Nephron progenitor cell (in vitro differentiated cells): ENCODE measurements around the gene SMPD3.

Experiments
- DNase-seq: peaks from one replicate; pipeline ENCODE4 v3.0.0; 2021
- H3K27ac Mint-ChIP-seq: 2 replicates; pipeline ENCODE4 v1.8.0; 2021; ENCODE audit warnings: mild to moderate bottlenecking, moderate library complexity, mixed read lengths
- H3K27me3 Mint-ChIP-seq: 2 replicates; pipeline ENCODE4 v1.8.0; 2021; ENCODE audit warnings: mild to moderate bottlenecking, low read depth, mixed read lengths; ENCODE audit not compliant: poor library complexity
- H3K36me3 Mint-ChIP-seq: 2 replicates; pipeline ENCODE4 v1.8.0; 2021; ENCODE audit warnings: low read depth, mixed read lengths
- H3K4me1 Mint-ChIP-seq: 2 replicates; pipeline ENCODE4 v1.8.0; 2021; ENCODE audit warnings: mixed read lengths
- H3K4me3 Mint-ChIP-seq: 2 replicates; pipeline ENCODE4 v1.8.0; 2021; ENCODE audit warnings: mild to moderate bottlenecking, moderate library complexity, mixed read lengths
- H3K9me3 Mint-ChIP-seq: 2 replicates; pipeline ENCODE4 v1.8.0; 2021; ENCODE audit warnings: mild to moderate bottlenecking, moderate library complexity, mixed read lengths
- CTCF ChIP-seq: fragments of 200-600 bp; sonication (generic); IDR thresholded peaks from 2 replicates; pipeline ENCODE4 v1.5.0; 2021; ENCODE audit warnings: antibody characterized with exemption

The SMPD3 gene

GRCh38 chr16:68475071-68475470 lies 26.8 kb upstream of the SMPD3 start:
- TF ChIP-seq CTCF: no peak

GRCh38 chr16:68473358-68474070 lies 25.2 kb upstream of the SMPD3 start:
- H3K27ac Mint-ChIP-seq: no peak overlapping the region
- no peak for DNase-seq
- no peak overlapping the region for H3K4me3 Mint-ChIP-seq
- peaks cover 9% of the 10 kb centered on the region for H3K9me3 Mint-ChIP-seq
- H3K36me3 Mint-ChIP-seq: no peaks in the 10 kb centered on the region
- H3K27me3 Mint-ChIP-seq: peaks cover 6% of the 10 kb centered on the region
- H3K4me1 Mint-ChIP-seq: peaks cover 16% of the 10 kb centered on the region
- no peak for TF ChIP-seq CTCF

More at GRCh38 chr16:68475071-68475470, 26.8 kb upstream of the SMPD3 start:
- H3K4me3 Mint-ChIP-seq: no peak overlapping the region
- H3K4me1 Mint-ChIP-seq: peaks cover 17% of the 10 kb centered on the region
- H3K36me3 Mint-ChIP-seq: no peaks in the 10 kb centered on the region
- H3K27ac Mint-ChIP-seq: no peak overlapping the region
- H3K27me3 Mint-ChIP-seq: peaks cover 6% of the 10 kb centered on the region
- H3K9me3 Mint-ChIP-seq: peaks cover 9% of the 10 kb centered on the region
- DNase-seq: no peak

GRCh38 chr16:68472581-68472980 lies 24.3 kb upstream of the SMPD3 start:
- no peak for TF ChIP-seq CTCF
- H3K9me3 Mint-ChIP-seq: peaks cover 4% of the 10 kb centered on the region
- peaks cover 6% of the 10 kb centered on the region for H3K27me3 Mint-ChIP-seq
- DNase-seq: no peak
- H3K27ac Mint-ChIP-seq: no peak overlapping the region
- H3K4me3 Mint-ChIP-seq: no peak overlapping the region
- H3K4me1 Mint-ChIP-seq: peaks cover 24% of the 10 kb centered on the region
- no peaks in the 10 kb centered on the region for H3K36me3 Mint-ChIP-seq

GRCh38 chr16:68470461-68471150 lies 22.3 kb upstream of the SMPD3 start:
- H3K4me3 Mint-ChIP-seq: no peak overlapping the region
- H3K27ac Mint-ChIP-seq: no peak overlapping the region
- H3K4me1 Mint-ChIP-seq: peaks cover 36% of the 10 kb centered on the region
- no peak for DNase-seq
- H3K27me3 Mint-ChIP-seq: peaks cover 6% of the 10 kb centered on the region
- no peaks in the 10 kb centered on the region for H3K9me3 Mint-ChIP-seq
- no peak for TF ChIP-seq CTCF
- no peaks in the 10 kb centered on the region for H3K36me3 Mint-ChIP-seq

GRCh38 chr16:68469796-68470460 lies 21.6 kb upstream of the SMPD3 start:
- Mint-ChIP-seq H3K27ac (no peak overlapping the region), H3K36me3 (no peaks in the 10 kb centered on the region), H3K4me3 (no peak overlapping the region), H3K27me3 (peaks cover 6% of the 10 kb centered on the region), H3K4me1 (peaks cover 36% of the 10 kb centered on the region), H3K9me3 (no peaks in the 10 kb centered on the region)
- DNase-seq: no peak
- no peak for TF ChIP-seq CTCF
